Measurements from ENCODE around the gene FAM219A. TPM values are rescaled to one million over a fixed set of nuclear protein-coding genes. Genes with fewer than 3 reads are reported as not detected.

Gene FAM219A
- 3.7 and 6.9 TPM in 2 replicates for total RNA-seq

GRCh38 chr9:34458013-34458958 lies at the start of gene FAM219A, which contains the start of gene DNAI1:
Gene FAM219A, minus strand, starts transcription at chr9:34458570. Its CDS starts 307 bp downstream, at chr9:34458263.
Gene DNAI1, plus strand, starts transcription at chr9:34458805. Its CDS starts 201 bp downstream, at chr9:34459006.

GRCh38 chr9:34376596-34377403 lies 81.6 kb downstream of the FAM219A start, which contains the start of gene MYORG:
Gene MYORG, minus strand, starts transcription at chr9:34376898. Its CDS starts 3,955 bp downstream, at chr9:34372943.

Other genes starting within 250 kb of the FAM219A start
- 0.43 and 0.55 TPM in 2 replicates for gene KIF24, start 129.3 kb downstream of the FAM219A start, total RNA-seq
- gene NUDT2, start 129.0 kb downstream of the FAM219A start, total RNA-seq: 36.5 and 56.0 TPM in 2 replicates
- gene MYORG, start 81.7 kb downstream of the FAM219A start, total RNA-seq: 0.43 and 0.55 TPM in 2 replicates
- gene DNAI1, start 235 bp upstream of the FAM219A start, total RNA-seq: not detected in 2 replicates
- not detected in 2 replicates for gene ENHO, start 64.4 kb upstream of the FAM219A start, total RNA-seq
- under 0.01 TPM in 1 of 2 replicates, not detected in the other for gene CNTFR, start 131.2 kb upstream of the FAM219A start, total RNA-seq
- gene RPP25L, start 153.5 kb upstream of the FAM219A start, total RNA-seq: 24.8 and 25.9 TPM in 2 replicates
- gene DCTN3, start 161.9 kb upstream of the FAM219A start, total RNA-seq: 105 and 113 TPM in 2 replicates
- gene ARID3C, start 170.5 kb upstream of the FAM219A start, total RNA-seq: 0.09 and 0.14 TPM in 2 replicates
- 34.7 and 52.1 TPM in 2 replicates for gene SIGMAR1, start 179.2 kb upstream of the FAM219A start, total RNA-seq
- gene GALT, start 188.1 kb upstream of the FAM219A start, total RNA-seq: 24.3 and 29.8 TPM in 2 replicates
- 8.8 and 14.1 TPM in 2 replicates for gene IL11RA, start 193.6 kb upstream of the FAM219A start, total RNA-seq
- gene CCL27, start 204.1 kb upstream of the FAM219A start, total RNA-seq: not detected in 2 replicates
- not detected in 2 replicates for gene CCL19, start 232.7 kb upstream of the FAM219A start, total RNA-seq